HEK293 (cell line): ENCODE results near the gene DNAJC11.

ENCODE experiments used
- TF ChIP-seq, protein P1 (sequence below): fragments of 450-650 bp; formaldehyde crosslinking; IDR thresholded peaks from 2 replicates; pipeline ENCODE4 v1.5.1; 2016; ENCODE audit warnings: missing biosample characterization, missing genetic modification characterization
- TF ChIP-seq, protein P2 (sequence below): fragments of 450-650 bp; formaldehyde crosslinking; IDR thresholded peaks from 2 replicates; pipeline ENCODE4 v1.5.1; 2016; ENCODE audit warnings: missing biosample characterization, missing genetic modification characterization

DNA sequence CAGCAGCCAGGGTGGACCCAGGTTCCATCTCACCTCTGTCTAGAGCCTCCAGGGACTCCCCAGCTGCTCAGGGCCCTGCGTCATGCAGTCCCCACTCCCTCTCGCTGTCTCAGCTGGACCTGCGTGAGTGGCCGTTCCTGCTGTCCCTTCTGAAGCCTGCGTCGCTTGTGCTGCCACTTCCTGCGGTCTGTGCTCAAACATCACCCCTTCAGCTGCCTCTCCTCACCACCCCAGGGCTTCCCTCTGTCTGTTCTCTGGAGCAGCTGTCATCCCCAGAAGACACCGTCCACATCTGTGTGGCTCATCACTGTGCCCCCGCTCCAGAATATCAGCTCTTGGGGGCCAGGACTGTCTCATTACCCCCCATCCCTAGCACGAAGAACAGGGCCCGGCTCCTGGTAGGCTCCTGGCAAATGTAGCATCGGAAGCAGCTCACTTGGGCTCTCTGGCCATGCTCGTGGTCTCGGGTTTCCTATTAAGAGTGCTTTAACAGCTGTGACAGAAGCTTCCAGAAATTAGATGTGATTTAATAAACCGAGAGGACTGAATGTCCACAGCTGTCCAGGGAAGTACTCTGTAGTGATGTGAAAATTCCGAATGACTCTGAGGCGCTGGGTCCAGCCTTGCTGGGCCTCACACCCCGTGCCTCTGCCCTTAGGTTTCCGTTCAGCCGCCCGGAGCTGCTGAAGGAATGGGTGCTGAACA is 73.6 kb downstream of the DNAJC11 start:
- TF ChIP-seq, protein P1, sequence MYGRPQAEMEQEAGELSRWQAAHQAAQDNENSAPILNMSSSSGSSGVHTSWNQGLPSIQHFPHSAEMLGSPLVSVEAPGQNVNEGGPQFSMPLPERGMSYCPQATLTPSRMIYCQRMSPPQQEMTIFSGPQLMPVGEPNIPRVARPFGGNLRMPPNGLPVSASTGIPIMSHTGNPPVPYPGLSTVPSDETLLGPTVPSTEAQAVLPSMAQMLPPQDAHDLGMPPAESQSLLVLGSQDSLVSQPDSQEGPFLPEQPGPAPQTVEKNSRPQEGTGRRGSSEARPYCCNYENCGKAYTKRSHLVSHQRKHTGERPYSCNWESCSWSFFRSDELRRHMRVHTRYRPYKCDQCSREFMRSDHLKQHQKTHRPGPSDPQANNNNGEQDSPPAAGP (tag by site-specific recombination) = no peak
- TF ChIP-seq, protein P2, sequence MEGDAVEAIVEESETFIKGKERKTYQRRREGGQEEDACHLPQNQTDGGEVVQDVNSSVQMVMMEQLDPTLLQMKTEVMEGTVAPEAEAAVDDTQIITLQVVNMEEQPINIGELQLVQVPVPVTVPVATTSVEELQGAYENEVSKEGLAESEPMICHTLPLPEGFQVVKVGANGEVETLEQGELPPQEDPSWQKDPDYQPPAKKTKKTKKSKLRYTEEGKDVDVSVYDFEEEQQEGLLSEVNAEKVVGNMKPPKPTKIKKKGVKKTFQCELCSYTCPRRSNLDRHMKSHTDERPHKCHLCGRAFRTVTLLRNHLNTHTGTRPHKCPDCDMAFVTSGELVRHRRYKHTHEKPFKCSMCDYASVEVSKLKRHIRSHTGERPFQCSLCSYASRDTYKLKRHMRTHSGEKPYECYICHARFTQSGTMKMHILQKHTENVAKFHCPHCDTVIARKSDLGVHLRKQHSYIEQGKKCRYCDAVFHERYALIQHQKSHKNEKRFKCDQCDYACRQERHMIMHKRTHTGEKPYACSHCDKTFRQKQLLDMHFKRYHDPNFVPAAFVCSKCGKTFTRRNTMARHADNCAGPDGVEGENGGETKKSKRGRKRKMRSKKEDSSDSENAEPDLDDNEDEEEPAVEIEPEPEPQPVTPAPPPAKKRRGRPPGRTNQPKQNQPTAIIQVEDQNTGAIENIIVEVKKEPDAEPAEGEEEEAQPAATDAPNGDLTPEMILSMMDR (tag by site-specific recombination) = no peak
